ENCODE measurements around the gene TTC21B.

Gene TTC21B

DNA sequence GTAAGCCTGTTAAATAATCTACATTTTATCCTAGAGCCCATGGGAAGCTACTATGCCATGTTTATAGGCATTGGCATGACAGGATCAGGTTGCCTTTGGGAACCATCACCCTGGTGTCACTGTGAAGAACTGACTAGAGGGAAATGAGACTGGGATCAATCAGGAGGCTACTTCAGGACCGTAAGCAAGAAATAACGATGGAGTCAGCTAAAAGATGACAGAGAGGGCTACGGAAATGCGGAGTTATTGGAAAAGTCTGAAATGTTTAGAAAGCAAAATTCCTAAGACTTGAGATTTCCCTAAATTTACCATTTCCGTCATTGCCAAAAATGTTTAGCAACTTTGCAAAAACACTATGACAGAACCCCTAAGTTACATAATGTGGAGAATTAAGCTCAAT, 50.2 kb downstream of the TTC21B start:
- H3K4me2 ChIP-seq: peak overlapping the region; percentile 33; the same call in 1 of the 2 replicates

DNA sequence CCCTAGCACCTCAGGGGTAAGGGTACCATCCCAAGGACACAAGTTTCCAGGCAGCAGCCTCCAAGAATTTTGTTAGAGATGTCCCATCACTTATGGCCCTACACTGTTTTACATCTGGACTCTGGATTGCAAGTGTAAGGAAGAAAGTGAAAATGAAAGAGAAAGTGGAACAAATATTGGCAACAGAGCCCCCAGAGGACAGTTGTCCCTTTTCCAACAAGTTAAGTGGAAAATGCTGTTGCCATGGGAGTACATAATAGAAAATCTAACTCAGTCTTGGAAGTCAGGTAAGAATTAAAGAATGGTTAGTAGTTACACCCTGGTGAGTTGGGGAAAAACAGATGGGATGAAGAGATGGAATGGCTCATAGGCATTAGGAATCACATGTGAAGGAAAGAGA, 50.6 kb downstream of the TTC21B start:
- Histone ChIP-seq H3K27ac (no peak overlapping the region), H3K4me2 (peak overlapping the region; percentile 33), H3K4me3 (no peak overlapping the region), H4K20me1 (no peaks in the 10 kb centered on the region), H3K27me3 (no peaks in the 10 kb centered on the region), H3K4me1 (peaks cover 6% of the 10 kb centered on the region), H3K9me3 (no peaks in the 10 kb centered on the region), H3K9ac (no peak overlapping the region), H3K36me3 (peaks cover 52% of the 10 kb centered on the region)
- TF ChIP-seq Cebpa-rat (IDR thresholded peaks at IDR 0.05): no peak

More for the DNA sequence above, 50.2 kb downstream of the TTC21B start:
- Histone ChIP-seq H3K27me3 (no peaks in the 10 kb centered on the region), H3K27ac (no peak overlapping the region), H3K36me3 (peaks cover 47% of the 10 kb centered on the region), H3K4me3 (no peak overlapping the region), H3K4me1 (peaks cover 6% of the 10 kb centered on the region), H3K9ac (no peak overlapping the region), H3K9me3 (no peaks in the 10 kb centered on the region), H4K20me1 (no peaks in the 10 kb centered on the region)
- TF ChIP-seq Cebpa-rat (IDR thresholded peaks at IDR 0.05): no peak

DNA sequence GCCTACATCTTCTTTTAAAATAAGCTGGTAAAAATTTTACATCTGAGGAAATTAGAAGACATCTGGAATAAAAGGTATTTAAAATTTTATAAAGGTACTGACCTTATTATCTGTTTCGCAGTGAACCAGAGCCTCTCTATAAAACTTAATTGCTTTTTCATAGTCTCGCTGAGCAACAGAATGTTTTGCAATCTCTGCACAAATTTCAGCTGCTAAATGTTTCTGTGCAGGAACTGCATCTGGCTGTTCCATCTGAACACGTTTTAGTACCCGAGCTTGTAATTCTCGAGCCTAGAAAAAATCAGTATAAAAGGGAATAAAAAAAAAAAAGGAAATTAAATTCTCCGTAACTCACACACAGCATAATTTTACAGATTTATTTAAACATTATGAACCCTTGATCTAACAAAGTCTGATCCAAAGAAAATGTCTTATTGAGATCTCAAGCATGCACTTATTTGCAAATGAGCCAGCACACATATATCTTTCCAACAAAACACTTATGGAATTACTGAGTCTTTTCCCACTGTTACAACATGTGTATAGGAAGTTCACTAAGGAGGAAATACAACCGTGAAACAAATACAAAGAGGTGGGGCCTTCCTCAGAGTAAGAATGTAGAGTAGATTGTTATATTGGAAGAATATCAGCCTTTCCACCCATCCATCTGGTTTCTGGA, 51.8 kb downstream of the TTC21B start:
- TF ChIP-seq Cebpa-rat (IDR thresholded peaks at IDR 0.05): no peak
- Histone ChIP-seq H4K20me1 (no peaks in the 10 kb centered on the region), H3K9ac (no peak overlapping the region), H3K4me1 (peaks cover 6% of the 10 kb centered on the region), H3K27me3 (no peaks in the 10 kb centered on the region), H3K4me2 (no peak overlapping the region), H3K27ac (no peak overlapping the region), H3K9me3 (no peaks in the 10 kb centered on the region), H3K4me3 (no peak overlapping the region), H3K36me3 (peaks cover 59% of the 10 kb centered on the region)

DNA sequence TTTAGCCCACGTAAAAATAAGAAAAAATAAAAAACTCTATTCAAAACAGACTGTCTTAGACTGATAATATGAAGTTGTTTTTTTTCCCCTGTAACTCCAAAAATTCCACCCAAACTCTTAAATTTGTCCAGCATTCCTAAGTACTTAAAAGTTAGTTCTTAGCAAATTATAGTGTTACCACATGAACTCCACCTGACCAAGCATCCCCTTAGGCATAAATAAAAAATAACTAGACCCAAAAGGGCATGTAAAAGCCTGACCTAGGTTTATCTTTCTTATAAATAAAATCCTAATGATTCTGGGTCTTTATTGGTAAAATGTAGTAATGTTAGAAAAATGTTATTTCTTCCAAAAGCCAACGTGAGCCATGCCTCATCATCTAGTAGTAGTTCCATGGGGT, 54.3 kb downstream of the TTC21B start:
- no peaks in the 10 kb centered on the region for H3K27me3 ChIP-seq
- no peak overlapping the region for H3K9ac ChIP-seq
- H3K9me3 ChIP-seq: no peaks in the 10 kb centered on the region
- H3K27ac ChIP-seq: no peak overlapping the region
- H3K36me3 ChIP-seq: peaks cover 64% of the 10 kb centered on the region
- H3K4me1 ChIP-seq: peaks cover 6% of the 10 kb centered on the region
- no peak overlapping the region for H3K4me3 ChIP-seq
- H4K20me1 ChIP-seq: no peaks in the 10 kb centered on the region
- H3K4me2 ChIP-seq: no peak overlapping the region
- TF ChIP-seq Cebpa-rat (IDR thresholded peaks at IDR 0.05): no peak

DNA sequence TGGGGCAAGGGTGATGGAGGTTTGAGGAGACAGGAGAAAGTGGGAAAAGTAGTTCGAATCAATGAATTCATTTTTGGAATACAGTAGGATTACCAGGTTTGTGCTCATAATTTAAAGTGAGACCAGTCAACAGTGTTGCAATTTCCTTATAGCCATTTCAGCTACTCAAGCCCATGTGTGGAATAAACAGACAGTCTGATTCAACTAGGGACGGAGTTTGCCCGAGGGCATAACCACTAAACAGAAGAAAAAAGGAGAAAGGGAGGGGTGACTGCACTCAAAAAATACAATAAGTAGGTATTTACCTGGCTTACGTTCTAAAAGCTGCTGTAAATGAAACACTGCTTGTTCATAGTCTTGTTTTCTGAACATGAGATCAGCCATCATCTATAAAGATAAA, 55.2 kb downstream of the TTC21B start:
- H3K4me2 ChIP-seq: no peak overlapping the region
- H3K9ac ChIP-seq: no peak overlapping the region
- H3K27me3 ChIP-seq: no peaks in the 10 kb centered on the region
- H3K36me3 ChIP-seq: peaks cover 71% of the 10 kb centered on the region
- no peak overlapping the region for H3K27ac ChIP-seq
- no peak for TF ChIP-seq Cebpa-rat (IDR thresholded peaks at IDR 0.05)
- no peaks in the 10 kb centered on the region for H3K9me3 ChIP-seq
- H4K20me1 ChIP-seq: no peaks in the 10 kb centered on the region
- H3K4me1 ChIP-seq: peaks cover 6% of the 10 kb centered on the region
- no peak overlapping the region for H3K4me3 ChIP-seq

DNA sequence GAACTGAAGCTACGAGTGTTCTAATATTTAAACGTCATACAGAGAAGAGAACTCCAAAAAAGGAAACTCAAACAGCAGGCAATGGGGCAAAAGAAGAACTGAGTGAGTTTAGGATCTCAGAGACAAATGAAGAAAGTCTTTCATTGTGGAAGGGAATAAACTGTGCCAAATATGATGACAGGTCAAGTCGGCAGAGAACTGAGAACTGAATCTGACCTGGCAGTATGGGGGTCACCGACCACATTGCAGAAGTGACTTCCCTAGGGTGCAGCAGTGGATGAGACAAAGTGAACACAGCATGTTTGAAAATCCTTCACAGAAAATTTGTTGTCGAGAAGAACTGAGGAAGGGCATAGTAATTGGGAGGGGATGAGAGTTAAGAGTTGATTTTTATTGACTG, 55.9 kb downstream of the TTC21B start:
- Histone ChIP-seq H3K4me2 (no peak overlapping the region), H4K20me1 (no peaks in the 10 kb centered on the region), H3K4me1 (peaks cover under 1% of the 10 kb centered on the region)

DNA sequence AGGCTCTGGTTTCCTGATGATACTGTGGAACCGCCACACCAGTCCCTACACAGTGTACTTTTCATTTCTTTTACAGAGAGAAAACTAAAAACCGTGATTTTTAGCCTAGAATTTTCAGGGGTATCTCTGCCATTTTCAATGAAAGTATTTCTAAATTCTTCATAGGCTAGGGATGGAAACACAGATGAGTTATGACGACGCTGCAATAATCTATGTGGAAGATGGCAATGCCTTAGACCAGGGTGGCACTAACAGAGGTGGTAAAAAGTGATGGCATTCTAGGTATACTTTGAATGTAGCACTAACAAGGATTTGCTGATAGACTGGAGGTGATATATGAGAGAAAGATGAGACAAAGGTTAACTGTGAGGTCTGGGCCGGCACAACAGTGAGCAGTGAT, 56.5 kb downstream of the TTC21B start:
- H3K27ac ChIP-seq: no peak overlapping the region
- peaks cover 78% of the 10 kb centered on the region for H3K36me3 ChIP-seq
- no peak overlapping the region for H3K4me3 ChIP-seq
- no peaks in the 10 kb centered on the region for H3K4me1 ChIP-seq
- H3K27me3 ChIP-seq: no peaks in the 10 kb centered on the region
- no peaks in the 10 kb centered on the region for H4K20me1 ChIP-seq
- no peak overlapping the region for H3K9ac ChIP-seq
- H3K4me2 ChIP-seq: no peak overlapping the region
- no peaks in the 10 kb centered on the region for H3K9me3 ChIP-seq
- no peak for TF ChIP-seq Cebpa-rat (IDR thresholded peaks at IDR 0.05)

More for the DNA sequence above, 55.9 kb downstream of the TTC21B start:
- H3K27ac ChIP-seq: no peak overlapping the region
- H3K9ac ChIP-seq: no peak overlapping the region
- H3K4me3 ChIP-seq: no peak overlapping the region
- no peak for TF ChIP-seq Cebpa-rat (IDR thresholded peaks at IDR 0.05)
- H3K36me3 ChIP-seq: peaks cover 74% of the 10 kb centered on the region
- no peaks in the 10 kb centered on the region for H3K9me3 ChIP-seq
- no peaks in the 10 kb centered on the region for H3K27me3 ChIP-seq

DNA sequence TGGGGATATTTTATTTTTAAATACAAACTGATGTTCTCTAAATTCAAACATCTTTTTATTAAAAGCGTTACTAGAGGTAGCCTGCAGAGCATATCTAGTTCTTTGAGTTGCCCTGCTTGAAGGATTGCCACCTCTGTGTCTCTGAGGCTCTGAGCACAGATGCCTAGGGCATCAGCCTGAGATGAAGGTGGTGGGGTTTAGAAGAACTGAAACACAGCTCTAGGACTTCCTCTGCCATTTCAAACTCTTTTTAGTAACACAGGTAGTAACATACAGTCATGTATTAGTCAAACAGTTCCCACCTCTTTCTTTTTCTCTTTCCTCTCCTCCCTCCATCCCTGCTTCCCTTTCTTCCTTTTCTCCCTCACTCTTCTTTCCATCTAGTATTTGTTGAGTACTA, 57.6 kb downstream of the TTC21B start:
- no peak overlapping the region for H3K4me3 ChIP-seq
- H3K9me3 ChIP-seq: no peaks in the 10 kb centered on the region
- peaks cover 67% of the 10 kb centered on the region for H3K36me3 ChIP-seq
- TF ChIP-seq Cebpa-rat (IDR thresholded peaks at IDR 0.05): no peak
- no peaks in the 10 kb centered on the region for H3K4me1 ChIP-seq
- H3K27me3 ChIP-seq: no peaks in the 10 kb centered on the region
- H3K27ac ChIP-seq: no peak overlapping the region
- no peak overlapping the region for H3K9ac ChIP-seq
- no peak overlapping the region for H3K4me2 ChIP-seq
- H4K20me1 ChIP-seq: no peaks in the 10 kb centered on the region

DNA sequence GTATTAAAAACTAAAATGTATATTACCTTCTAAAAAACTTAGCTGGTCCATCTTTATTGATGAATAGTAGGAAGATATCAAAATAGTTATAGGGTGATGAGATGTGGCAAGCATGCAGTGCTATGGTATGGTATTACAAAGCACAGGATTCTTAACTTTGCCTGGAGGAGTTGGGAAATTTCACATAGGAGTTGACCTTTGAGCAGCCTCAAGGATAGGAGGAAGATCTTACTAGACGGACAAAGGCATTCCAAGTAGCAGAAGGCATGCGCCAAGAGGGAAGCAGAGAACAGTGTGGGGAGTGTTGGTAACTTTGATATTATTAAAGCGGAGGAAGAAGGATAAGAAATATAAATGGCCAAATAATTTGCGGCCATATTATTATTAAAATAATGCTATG, 60.0 kb downstream of the TTC21B start:
- H3K4me3 ChIP-seq: no peak overlapping the region
- no peaks in the 10 kb centered on the region for H3K27me3 ChIP-seq
- no peak overlapping the region for H3K27ac ChIP-seq
- no peaks in the 10 kb centered on the region for H4K20me1 ChIP-seq
- H3K36me3 ChIP-seq: peaks cover 56% of the 10 kb centered on the region
- no peaks in the 10 kb centered on the region for H3K9me3 ChIP-seq
- H3K9ac ChIP-seq: no peak overlapping the region
- H3K4me1 ChIP-seq: peaks cover 16% of the 10 kb centered on the region
- TF ChIP-seq Cebpa-rat (IDR thresholded peaks at IDR 0.05): no peak
- no peak overlapping the region for H3K4me2 ChIP-seq

DNA sequence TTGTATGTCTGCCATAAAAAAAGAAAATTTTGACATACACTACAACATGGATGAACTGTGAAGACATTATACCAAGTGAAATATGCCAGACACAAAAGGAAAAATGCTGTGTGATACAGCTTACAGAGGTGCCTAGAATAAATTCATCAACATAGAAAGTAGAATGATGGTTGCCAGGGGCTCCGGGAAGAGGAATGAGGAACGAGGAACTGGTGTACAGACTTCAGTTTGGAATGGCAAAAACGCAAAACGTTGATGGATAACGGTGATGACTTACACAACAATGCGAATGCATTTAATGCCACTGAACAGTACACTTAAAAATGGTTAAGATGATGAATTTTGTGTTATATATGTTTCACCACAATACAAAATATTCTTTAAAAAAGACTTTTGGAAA, 61.0 kb downstream of the TTC21B start:
- peaks cover 46% of the 10 kb centered on the region for H3K36me3 ChIP-seq
- no peak for TF ChIP-seq Cebpa-rat (IDR thresholded peaks at IDR 0.05)

DNA sequence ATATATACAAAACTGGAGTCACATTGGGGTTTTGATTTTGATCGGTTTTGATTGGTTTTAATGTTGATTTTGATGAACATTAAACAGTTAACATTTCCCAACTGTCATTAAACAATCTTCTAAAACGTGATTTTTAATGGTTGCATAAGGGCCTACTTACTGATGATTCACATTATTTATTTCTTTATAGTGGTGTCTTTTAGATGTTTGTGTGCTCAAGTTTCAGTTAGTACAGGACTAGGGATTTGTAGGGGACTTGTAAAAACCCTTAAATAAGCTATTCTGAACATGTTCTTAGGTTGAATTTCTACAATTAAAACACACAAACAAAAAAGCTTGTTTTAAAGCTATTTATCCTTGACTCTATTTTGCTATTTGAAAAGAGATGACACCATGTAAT, 61.6 kb downstream of the TTC21B start:
- H3K27me3 ChIP-seq: no peaks in the 10 kb centered on the region
- H3K36me3 ChIP-seq: peaks cover 43% of the 10 kb centered on the region
- TF ChIP-seq Cebpa-rat (IDR thresholded peaks at IDR 0.05): no peak

More for the DNA sequence above, 61.0 kb downstream of the TTC21B start:
- Histone ChIP-seq H3K4me2 (no peak overlapping the region), H3K27ac (no peak overlapping the region), H3K4me3 (no peak overlapping the region), H3K27me3 (no peaks in the 10 kb centered on the region), H3K9ac (no peak overlapping the region), H3K9me3 (no peaks in the 10 kb centered on the region), H4K20me1 (no peaks in the 10 kb centered on the region), H3K4me1 (peaks cover 26% of the 10 kb centered on the region)

More for the DNA sequence above, 61.6 kb downstream of the TTC21B start:
- H3K4me3 ChIP-seq: no peak overlapping the region
- H4K20me1 ChIP-seq: no peaks in the 10 kb centered on the region
- no peaks in the 10 kb centered on the region for H3K9me3 ChIP-seq
- H3K9ac ChIP-seq: no peak overlapping the region
- no peak overlapping the region for H3K27ac ChIP-seq
- H3K4me2 ChIP-seq: no peak overlapping the region
- peaks cover 32% of the 10 kb centered on the region for H3K4me1 ChIP-seq
